GM12801 (cell line): ENCODE results near the gene SLC24A4.

Source experiments
- CTCF ChIP-seq: IDR thresholded peaks from one replicate; pipeline ENCODE4 v1.5.1; 2011; ENCODE audit warnings: control low read depth; ENCODE audit not compliant: insufficient read length; ENCODE audit errors: extremely low read depth

The SLC24A4 gene

GRCh38 chr14:92384461-92385133 is 61.6 kb downstream of the SLC24A4 start:
- no peak for TF ChIP-seq CTCF

- no peak for TF ChIP-seq CTCF
These were observed 62.6 kb downstream of the SLC24A4 start for GRCh38 chr14:92385561-92385960.

GRCh38 chr14:92386165-92386564 is 63.2 kb downstream of the SLC24A4 start:
- TF ChIP-seq CTCF = no peak

GRCh38 chr14:92386637-92387036 is 63.7 kb downstream of the SLC24A4 start:
- TF ChIP-seq CTCF = no peak

- TF ChIP-seq CTCF = no peak
These were observed 64.6 kb downstream of the SLC24A4 start for GRCh38 chr14:92387578-92387977.

- no peak for TF ChIP-seq CTCF
These were observed 66.7 kb downstream of the SLC24A4 start for GRCh38 chr14:92389598-92390158.

GRCh38 chr14:92391726-92392125 is 68.8 kb downstream of the SLC24A4 start:
- no peak for TF ChIP-seq CTCF
